Measurements from ENCODE around the gene TAF11L14. TPM values are rescaled to one million over a fixed set of nuclear protein-coding genes. Genes with fewer than 3 reads are reported as not detected.

The TAF11L14 gene
- total and polyA plus RNA-seq, 9 donors: not detected

DNA sequence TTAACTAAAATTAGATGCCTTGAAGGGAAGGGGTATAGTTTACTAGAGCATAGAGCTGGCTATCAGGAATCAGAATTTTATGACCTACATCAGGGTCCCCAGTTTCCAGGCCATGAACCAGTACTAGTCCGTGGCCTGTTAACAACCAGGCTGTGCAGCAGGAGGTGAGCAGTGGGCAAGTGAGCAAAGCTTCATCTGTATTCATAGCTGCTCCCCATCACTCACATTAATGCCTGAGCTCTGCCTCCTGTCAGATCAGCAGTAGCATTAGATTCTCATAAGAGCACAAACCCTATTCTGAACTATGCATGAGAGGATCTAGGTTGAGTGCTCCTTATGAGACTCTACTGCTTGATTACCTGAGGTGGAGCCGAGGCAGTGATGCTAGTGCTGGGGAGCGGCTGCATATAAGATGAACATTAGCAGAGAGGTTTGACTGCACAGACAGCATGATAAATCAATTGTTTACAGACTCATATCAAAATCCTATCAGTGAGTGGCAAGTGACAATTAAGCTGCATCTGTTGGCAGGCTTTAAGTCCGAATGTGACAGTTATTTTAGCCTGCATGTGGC lies 44.6 kb downstream of the TAF11L14 start:
- H3K36me3 ChIP-seq (ENCODE audit: control insufficient read depth, insufficient read depth, low read length): no peaks in the 10 kb centered on the region
- 89% methylated on average over 1 of the region's 4 CpGs for WGBS (ENCODE audit: insufficient coverage)
- no peak overlapping the region for H3K27ac ChIP-seq (ENCODE audit: low read length)
- H3K27me3 ChIP-seq (ENCODE audit: control insufficient read depth, insufficient read depth, low read length): no peaks in the 10 kb centered on the region
- no peak overlapping the region for H3K4me3 ChIP-seq (ENCODE audit: low read length)
- no peak for DNase-seq
- no peaks in the 10 kb centered on the region for H3K4me1 ChIP-seq (ENCODE audit: control insufficient read depth, insufficient read depth, low read length)
- no peaks in the 10 kb centered on the region for H3K9me3 ChIP-seq (replicated peaks; ENCODE audit: control insufficient read depth, low read depth, low read length)

DNA sequence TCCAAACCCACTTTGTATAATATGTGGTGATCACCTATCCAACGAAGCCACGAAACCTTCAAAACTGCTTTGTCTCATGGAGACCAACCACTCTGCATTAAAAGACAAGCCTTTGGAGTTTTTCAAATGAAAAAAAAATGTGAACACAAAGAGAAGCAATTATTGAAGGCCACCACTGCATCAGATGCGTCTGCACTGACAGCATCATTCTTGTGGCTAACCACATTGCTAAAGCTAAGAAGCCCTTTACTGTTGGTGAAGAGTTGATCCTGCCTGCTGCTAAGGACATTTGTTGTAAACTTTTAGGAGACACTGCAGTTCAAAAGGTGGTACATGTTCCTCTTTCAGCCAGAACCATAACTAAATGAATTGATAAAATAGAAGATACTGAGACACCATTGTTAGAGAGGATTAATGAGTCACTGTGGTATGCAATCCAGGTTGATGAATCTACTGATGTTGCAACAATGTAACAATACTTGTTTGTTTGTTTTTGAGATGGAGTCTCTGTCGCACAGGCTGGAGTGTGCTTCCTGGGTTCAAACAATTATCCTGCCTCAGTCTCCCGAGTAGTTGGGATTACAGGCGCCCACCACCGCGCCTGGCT lies 45.4 kb downstream of the TAF11L14 start:
- no peak overlapping the region for H3K27ac ChIP-seq (ENCODE audit: low read length)
- H3K9me3 ChIP-seq (replicated peaks; ENCODE audit: control insufficient read depth, low read depth, low read length): no peaks in the 10 kb centered on the region
- H3K36me3 ChIP-seq (ENCODE audit: control insufficient read depth, insufficient read depth, low read length): no peaks in the 10 kb centered on the region
- WGBS (ENCODE audit: insufficient coverage): 94% methylated on average over 6 of the region's 8 CpGs
- H3K4me3 ChIP-seq (ENCODE audit: low read length): no peak overlapping the region
- H3K27me3 ChIP-seq (ENCODE audit: control insufficient read depth, insufficient read depth, low read length): no peaks in the 10 kb centered on the region
- no peaks in the 10 kb centered on the region for H3K4me1 ChIP-seq (ENCODE audit: control insufficient read depth, insufficient read depth, low read length)
- no peak for DNase-seq

DNA sequence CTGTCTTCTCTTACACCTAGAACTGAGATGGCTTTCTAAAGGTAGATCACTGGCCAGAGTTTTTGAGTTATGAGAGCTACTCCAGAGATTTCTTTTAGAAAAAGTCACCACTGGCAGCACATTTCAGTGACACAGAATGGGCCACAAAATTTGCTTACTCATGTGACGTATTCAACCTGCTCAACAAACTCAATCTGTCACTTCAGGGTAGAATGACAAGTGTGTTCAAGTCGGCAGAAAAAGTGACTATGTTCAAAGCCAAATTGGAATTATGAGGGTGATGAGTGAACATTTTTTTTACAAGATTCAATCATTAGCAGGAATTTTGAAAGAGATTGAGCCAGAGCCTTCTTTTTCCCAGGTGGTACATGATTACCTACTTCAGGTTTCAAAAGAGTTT lies 46.5 kb downstream of the TAF11L14 start:
- no peak overlapping the region for H3K4me3 ChIP-seq (ENCODE audit: low read length)
- no peaks in the 10 kb centered on the region for H3K4me1 ChIP-seq (ENCODE audit: control insufficient read depth, insufficient read depth, low read length)
- no peaks in the 10 kb centered on the region for H3K27me3 ChIP-seq (ENCODE audit: control insufficient read depth, insufficient read depth, low read length)
- no peaks in the 10 kb centered on the region for H3K36me3 ChIP-seq (ENCODE audit: control insufficient read depth, insufficient read depth, low read length)
- H3K9me3 ChIP-seq (replicated peaks; ENCODE audit: control insufficient read depth, low read depth, low read length): no peaks in the 10 kb centered on the region
- WGBS (ENCODE audit: insufficient coverage): no CpG with 5 or more reads among the region's 2 CpGs
- DNase-seq: no peak
- no peak overlapping the region for H3K27ac ChIP-seq (ENCODE audit: low read length)

Other genes with a start within 250 kb of the TAF11L14 start
- gene TAF11L2, start 136.2 kb upstream of the TAF11L14 start, total RNA-seq: not detected
- not detected for gene TAF11L2, start 136.2 kb upstream of the TAF11L14 start, polyA plus RNA-seq (ENCODE audit: insufficient read depth in 1 of 8, insufficient read length in 8 of 8, low replicate concordance in 1 of 8)
- not detected for gene TAF11L3, start 116.1 kb upstream of the TAF11L14 start, total RNA-seq
- gene TAF11L3, start 116.1 kb upstream of the TAF11L14 start, polyA plus RNA-seq (ENCODE audit: insufficient read depth in 1 of 8, insufficient read length in 8 of 8, low replicate concordance in 1 of 8): not detected
- gene TAF11L4, start 112.7 kb upstream of the TAF11L14 start, total RNA-seq: not detected
- gene TAF11L4, start 112.7 kb upstream of the TAF11L14 start, polyA plus RNA-seq (ENCODE audit: insufficient read depth in 1 of 8, insufficient read length in 8 of 8, low replicate concordance in 1 of 8): not detected
- gene TAF11L5, start 109.2 kb upstream of the TAF11L14 start, total RNA-seq: not detected
- not detected for gene TAF11L5, start 109.2 kb upstream of the TAF11L14 start, polyA plus RNA-seq (ENCODE audit: insufficient read depth in 1 of 8, insufficient read length in 8 of 8, low replicate concordance in 1 of 8)
- not detected for gene TAF11L6, start 105.8 kb upstream of the TAF11L14 start, total RNA-seq
- not detected for gene TAF11L6, start 105.8 kb upstream of the TAF11L14 start, polyA plus RNA-seq (ENCODE audit: insufficient read depth in 1 of 8, insufficient read length in 8 of 8, low replicate concordance in 1 of 8)
- gene TAF11L7, start 48.7 kb upstream of the TAF11L14 start, total RNA-seq: not detected
- gene TAF11L7, start 48.7 kb upstream of the TAF11L14 start, polyA plus RNA-seq (ENCODE audit: insufficient read depth in 1 of 8, insufficient read length in 8 of 8, low replicate concordance in 1 of 8): not detected
- gene TAF11L8, start 43.5 kb upstream of the TAF11L14 start, total RNA-seq: not detected
- gene TAF11L8, start 43.5 kb upstream of the TAF11L14 start, polyA plus RNA-seq (ENCODE audit: insufficient read depth in 1 of 8, insufficient read length in 8 of 8, low replicate concordance in 1 of 8): not detected
- not detected for gene TAF11L9, start 40.1 kb upstream of the TAF11L14 start, total RNA-seq
- not detected for gene TAF11L9, start 40.1 kb upstream of the TAF11L14 start, polyA plus RNA-seq (ENCODE audit: insufficient read depth in 1 of 8, insufficient read length in 8 of 8, low replicate concordance in 1 of 8)
- gene TAF11L10, start 36.6 kb upstream of the TAF11L14 start, total RNA-seq: not detected
- gene TAF11L10, start 36.6 kb upstream of the TAF11L14 start, polyA plus RNA-seq (ENCODE audit: insufficient read depth in 1 of 8, insufficient read length in 8 of 8, low replicate concordance in 1 of 8): not detected
- gene TAF11L11, start 30.3 kb upstream of the TAF11L14 start, total RNA-seq: not detected
- not detected for gene TAF11L11, start 30.3 kb upstream of the TAF11L14 start, polyA plus RNA-seq (ENCODE audit: insufficient read depth in 1 of 8, insufficient read length in 8 of 8, low replicate concordance in 1 of 8)
- not detected for gene TAF11L12, start 24.1 kb upstream of the TAF11L14 start, total RNA-seq
- not detected for gene TAF11L12, start 24.1 kb upstream of the TAF11L14 start, polyA plus RNA-seq (ENCODE audit: insufficient read depth in 1 of 8, insufficient read length in 8 of 8, low replicate concordance in 1 of 8)
- not detected for gene TAF11L13, start 2.4 kb upstream of the TAF11L14 start, total RNA-seq
- gene TAF11L13, start 2.4 kb upstream of the TAF11L14 start, polyA plus RNA-seq (ENCODE audit: insufficient read depth in 1 of 8, insufficient read length in 8 of 8, low replicate concordance in 1 of 8): not detected